Measurements from ENCODE around the gene PTCH1. TPM values are rescaled to one million over a fixed set of nuclear protein-coding genes. Genes with fewer than 3 reads are reported as not detected.

Gene PTCH1
- total RNA-seq, 1 donor from 2014 or later = 1.6 TPM

DNA sequence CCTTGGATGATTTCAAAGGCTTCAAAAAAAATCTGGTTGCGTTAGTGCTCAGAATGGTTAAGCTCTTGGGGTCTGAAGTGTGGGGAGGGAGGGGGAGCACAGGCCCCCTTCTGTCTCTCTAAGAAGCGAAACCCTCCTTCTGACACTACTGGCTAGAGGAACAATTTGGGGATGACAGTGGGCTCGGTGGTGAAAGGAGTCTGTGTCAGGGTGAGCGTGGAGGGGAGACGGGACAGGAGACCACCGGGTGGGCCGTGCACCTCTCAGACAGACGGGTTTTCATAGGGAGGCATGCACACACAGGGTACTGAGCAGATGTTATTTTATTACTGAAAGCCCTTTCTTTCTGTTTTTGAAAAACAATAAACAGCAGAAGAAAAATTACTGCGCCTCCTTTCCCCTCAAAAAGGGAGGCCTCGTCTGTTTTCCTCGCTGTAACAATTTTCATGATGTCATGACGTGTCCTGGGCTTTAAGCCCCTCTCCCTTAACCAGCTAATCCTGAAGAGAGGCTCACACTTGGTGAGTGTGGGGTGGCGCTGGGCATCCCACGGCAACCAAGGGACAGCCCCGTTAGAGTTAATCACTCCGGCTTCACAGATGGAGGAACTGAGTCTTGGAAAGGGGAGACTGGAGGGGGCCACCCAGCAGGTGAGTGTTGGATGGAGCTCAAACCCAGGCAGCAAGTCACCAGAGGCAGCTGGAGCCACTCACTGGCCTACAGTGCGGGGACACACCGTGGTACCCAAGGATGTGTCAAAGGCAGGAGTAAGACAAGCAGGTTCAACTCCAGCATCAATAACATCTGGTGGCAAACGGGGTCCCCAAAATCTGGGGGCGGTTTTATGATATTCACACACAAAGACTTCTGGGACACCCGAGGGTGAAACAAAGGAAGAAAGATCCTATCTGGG is 53.4 kb downstream of the PTCH1 start:
- Histone ChIP-seq H3K27me3 (ENCODE audit: control insufficient read depth, insufficient read depth, low read length) (no peaks in the 10 kb centered on the region), H3K4me3 (ENCODE audit: low read depth, low read length) (no peak overlapping the region), H3K36me3 (ENCODE audit: control insufficient read depth, insufficient read depth, low read length) (no peaks in the 10 kb centered on the region)
- no peak for DNase-seq (ENCODE audit: low read depth)
- TF ChIP-seq, protein P1, sequence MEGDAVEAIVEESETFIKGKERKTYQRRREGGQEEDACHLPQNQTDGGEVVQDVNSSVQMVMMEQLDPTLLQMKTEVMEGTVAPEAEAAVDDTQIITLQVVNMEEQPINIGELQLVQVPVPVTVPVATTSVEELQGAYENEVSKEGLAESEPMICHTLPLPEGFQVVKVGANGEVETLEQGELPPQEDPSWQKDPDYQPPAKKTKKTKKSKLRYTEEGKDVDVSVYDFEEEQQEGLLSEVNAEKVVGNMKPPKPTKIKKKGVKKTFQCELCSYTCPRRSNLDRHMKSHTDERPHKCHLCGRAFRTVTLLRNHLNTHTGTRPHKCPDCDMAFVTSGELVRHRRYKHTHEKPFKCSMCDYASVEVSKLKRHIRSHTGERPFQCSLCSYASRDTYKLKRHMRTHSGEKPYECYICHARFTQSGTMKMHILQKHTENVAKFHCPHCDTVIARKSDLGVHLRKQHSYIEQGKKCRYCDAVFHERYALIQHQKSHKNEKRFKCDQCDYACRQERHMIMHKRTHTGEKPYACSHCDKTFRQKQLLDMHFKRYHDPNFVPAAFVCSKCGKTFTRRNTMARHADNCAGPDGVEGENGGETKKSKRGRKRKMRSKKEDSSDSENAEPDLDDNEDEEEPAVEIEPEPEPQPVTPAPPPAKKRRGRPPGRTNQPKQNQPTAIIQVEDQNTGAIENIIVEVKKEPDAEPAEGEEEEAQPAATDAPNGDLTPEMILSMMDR (IDR thresholded peaks at IDR 0.05; ENCODE audit: insufficient read depth, low read length, severe bottlenecking) = no peak
- no peak for FAIRE-seq

DNA sequence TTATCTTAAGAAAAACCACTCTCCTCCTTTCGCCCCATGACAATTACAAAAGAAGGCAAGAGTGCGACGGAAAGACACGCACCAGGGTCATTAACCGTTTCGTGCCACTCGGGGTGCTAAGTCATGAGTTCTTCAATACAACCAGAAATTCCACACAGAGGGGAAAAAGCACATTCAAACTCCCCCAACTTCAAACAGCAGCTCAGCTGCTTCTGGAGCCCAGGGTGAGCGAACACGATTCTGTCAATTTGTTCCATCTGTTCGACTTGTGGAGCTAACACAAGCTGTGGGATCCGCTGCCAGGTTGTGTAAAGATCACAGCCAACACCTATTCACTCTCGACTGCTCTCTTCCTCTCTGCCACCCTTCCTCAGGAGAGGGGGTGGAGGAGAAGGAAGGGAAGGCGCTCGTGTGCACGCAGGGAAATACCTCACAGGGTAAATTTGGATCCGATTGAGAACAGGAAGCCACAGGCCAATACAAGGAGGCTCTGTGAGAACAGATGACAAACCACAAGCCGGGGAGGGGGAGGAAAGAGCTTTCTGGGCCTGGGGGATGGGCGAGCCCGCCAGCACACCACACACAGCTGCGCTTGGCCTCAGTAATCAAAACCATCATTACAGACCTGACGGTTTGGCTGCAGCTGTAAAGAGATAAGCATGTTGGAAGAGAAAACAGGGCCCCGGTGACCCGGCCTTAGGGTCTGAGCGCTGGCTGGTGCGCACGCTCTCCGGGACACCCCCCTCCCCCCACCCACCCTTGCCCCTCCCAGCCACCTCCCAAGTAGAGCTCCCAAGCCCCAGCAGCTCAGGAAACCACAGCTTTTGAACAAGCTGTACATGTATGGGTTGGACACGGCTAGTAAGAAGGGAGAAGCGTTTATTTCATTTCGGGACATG is 54.3 kb downstream of the PTCH1 start:
- peak; percentile 71 for DNase-seq (ENCODE audit: low read depth)
- peak overlapping the region; percentile 20 for H3K4me3 ChIP-seq (ENCODE audit: low read depth, low read length)
- H3K36me3 ChIP-seq (ENCODE audit: control insufficient read depth, insufficient read depth, low read length) = no peaks in the 10 kb centered on the region
- H3K27me3 ChIP-seq (ENCODE audit: control insufficient read depth, insufficient read depth, low read length) = no peaks in the 10 kb centered on the region
- TF ChIP-seq, protein P1 (IDR thresholded peaks at IDR 0.05; ENCODE audit: insufficient read depth, low read length, severe bottlenecking) = no peak
- FAIRE-seq = no peak

DNA sequence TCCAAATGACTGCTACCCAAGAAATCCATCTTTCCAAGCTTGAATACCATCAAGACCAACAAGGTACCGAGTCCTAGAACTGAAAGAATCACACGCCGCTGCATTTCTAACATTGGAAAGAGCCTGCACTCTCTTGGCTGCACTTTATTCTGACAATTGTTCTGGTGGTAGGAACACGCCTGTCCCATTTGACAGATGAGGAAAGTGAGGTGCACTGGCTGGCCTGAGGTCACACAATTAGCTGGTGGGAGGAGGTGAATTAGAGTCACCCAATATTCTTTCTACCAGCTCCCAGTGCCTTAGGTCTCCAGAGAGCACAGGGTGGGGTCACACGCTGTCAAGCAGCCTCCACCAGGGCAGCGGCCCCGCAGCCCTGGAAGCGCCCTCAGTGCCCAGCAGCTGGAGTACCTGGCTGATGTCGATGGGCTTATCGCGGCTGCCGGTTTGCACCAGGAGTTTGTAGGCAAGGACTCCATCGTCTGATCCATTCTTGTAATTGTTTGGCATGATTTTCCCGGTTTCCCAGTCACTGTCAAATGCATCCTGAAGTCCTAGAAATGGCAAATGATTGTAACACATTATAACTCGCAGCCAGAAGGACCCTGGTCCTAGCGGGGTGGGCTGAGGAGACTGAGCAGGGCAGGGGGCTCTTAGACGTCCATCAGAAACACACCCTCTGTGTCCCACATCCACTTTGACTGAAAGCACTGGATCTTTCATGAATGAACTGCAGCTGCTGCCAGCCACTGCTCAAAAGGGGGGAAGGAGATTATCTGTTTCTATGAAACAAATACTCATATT is 55.1 kb downstream of the PTCH1 start:
- FAIRE-seq (no peak), DNase-seq (ENCODE audit: low read depth) (no peak)
- TF ChIP-seq, protein P1 (IDR thresholded peaks at IDR 0.05; ENCODE audit: insufficient read depth, low read length, severe bottlenecking) = no peak
- H3K4me3 ChIP-seq (ENCODE audit: low read depth, low read length) = no peak overlapping the region
- no peaks in the 10 kb centered on the region for H3K36me3 ChIP-seq (ENCODE audit: control insufficient read depth, insufficient read depth, low read length)
- H3K27me3 ChIP-seq (ENCODE audit: control insufficient read depth, insufficient read depth, low read length) = no peaks in the 10 kb centered on the region

DNA sequence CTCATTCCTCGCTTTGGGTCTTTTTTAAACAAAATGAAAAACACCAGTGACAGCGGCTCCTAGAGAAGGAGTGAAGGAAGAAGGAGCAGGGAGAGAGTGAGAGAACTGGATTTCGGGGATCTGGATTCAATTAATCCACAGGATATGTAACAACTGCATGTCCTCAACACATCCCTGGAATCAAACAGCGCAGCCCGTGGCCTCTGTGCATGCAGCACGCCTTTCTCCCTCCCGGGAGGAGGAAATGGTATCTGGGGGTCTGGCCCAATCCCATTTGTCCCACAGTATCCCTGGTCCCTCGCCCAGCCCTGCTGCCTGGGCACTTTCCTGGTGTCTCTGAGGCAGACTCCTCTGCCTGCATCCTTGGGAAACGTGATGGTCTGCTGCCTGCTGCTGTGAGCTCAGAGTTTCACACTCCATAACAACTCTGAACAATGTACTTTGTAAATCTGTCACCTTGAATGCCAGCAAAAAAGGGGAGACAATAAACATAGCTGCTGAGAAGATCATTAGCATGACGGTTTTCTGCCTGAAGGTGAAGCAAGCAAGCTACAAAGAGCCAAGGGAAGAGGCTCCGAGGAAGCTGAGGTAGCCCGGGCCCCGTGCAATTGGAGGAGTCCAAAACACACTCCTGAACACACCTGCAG is 56.1 kb downstream of the PTCH1 start:
- H3K36me3 ChIP-seq (ENCODE audit: control insufficient read depth, insufficient read depth, low read length) = peaks cover 2% of the 10 kb centered on the region
- DNase-seq (ENCODE audit: low read depth) = no peak
- no peak for FAIRE-seq

More for the DNA sequence above, 56.1 kb downstream of the PTCH1 start:
- TF ChIP-seq, protein P1 (IDR thresholded peaks at IDR 0.05; ENCODE audit: insufficient read depth, low read length, severe bottlenecking) = no peak
- H3K4me3 ChIP-seq (ENCODE audit: low read depth, low read length) = no peak overlapping the region
- H3K27me3 ChIP-seq (ENCODE audit: control insufficient read depth, insufficient read depth, low read length) = no peaks in the 10 kb centered on the region

Data from bronchial epithelial cell (primary cell).